K562 (cell line): ENCODE measurements around the gene KISS1R. TPM values are rescaled to one million over a fixed set of nuclear protein-coding genes. Genes with fewer than 3 reads are reported as not detected.
A peak's percentile ranks its signal among the peaks of the same experiment; 100 is the strongest.

Experiments
- CHD1 ChIP-seq: fragments of 200-600 bp; sonication (generic); IDR thresholded peaks from one replicate; pipeline ENCODE4 v1.6.1; 2012; ENCODE audit warnings: mild to moderate bottlenecking, moderate library complexity, low read length, inconsistent platforms
- DIDO1 ChIP-seq: fragments of 450-650 bp; IDR thresholded peaks from 2 replicates; pipeline ENCODE4 v1.6.1; 2016; ENCODE audit warnings: low read depth, missing biosample characterization, missing genetic modification characterization
- E2F3 ChIP-seq: fragments of 250-450 bp; sonication (Bioruptor Pico); IDR thresholded peaks from 2 replicates; pipeline ENCODE4 v1.4.0; 2020; ENCODE audit warnings: mild to moderate bottlenecking
- EHMT2 ChIP-seq: fragments of 450-650 bp; IDR thresholded peaks from 2 replicates; pipeline ENCODE4 v1.6.1; 2018; ENCODE audit warnings: antibody characterized with exemption
- ESRRB ChIP-seq: fragments of 250-450 bp; sonication (Bioruptor Pico); IDR thresholded peaks from 2 replicates; pipeline ENCODE4 v1.5.0; 2020; ENCODE audit warnings: mild to moderate bottlenecking, moderate library complexity, borderline replicate concordance
- HDAC1 ChIP-seq, 2 experiments: fragments of 450-650 bp; IDR thresholded peaks; 2 replicates each; pipeline ENCODE4 v1.6.1; 2016 to 2017; ENCODE audit warnings: inconsistent platforms in 1 of 2, mild to moderate bottlenecking in 1 of 2, moderate library complexity in 1 of 2
- KLF10 ChIP-seq: fragments of 250-450 bp; sonication (Bioruptor Pico); IDR thresholded peaks from 2 replicates; pipeline ENCODE4 v1.6.1; 2021; ENCODE audit warnings: matching md5 sums
- MTA2 ChIP-seq: fragments of 450-650 bp; IDR thresholded peaks from 2 replicates; pipeline ENCODE4 v1.6.1; 2016; ENCODE audit warnings: low read depth
- MYNN ChIP-seq, 2 experiments: sonication (generic); formaldehyde crosslinking in 1 of 2; IDR thresholded peaks; 2 replicates each; pipeline versions ENCODE4 v1.5.0 to v1.6.1; 2016 to 2020; ENCODE audit warnings: antibody characterized with exemption in 1 of 2, missing genetic modification reagents in 1 of 2
- NCOR1 ChIP-seq: fragments of 450-650 bp; IDR thresholded peaks from 2 replicates; pipeline ENCODE4 v1.6.1; 2016; ENCODE audit warnings: mild to moderate bottlenecking, moderate library complexity
- PCBP2 ChIP-seq: fragments of 200-400 bp; formaldehyde crosslinking; IDR thresholded peaks from 2 replicates; pipeline ENCODE4 v1.6.1; 2018; ENCODE audit warnings: low read length, low read depth, mild to moderate bottlenecking, moderate library complexity; ENCODE audit not compliant: poor library complexity, severe bottlenecking
- PML ChIP-seq: IDR thresholded peaks from 2 replicates; pipeline ENCODE4 v1.6.1; 2012; ENCODE audit warnings: low read length, inconsistent platforms
- POLR2A ChIP-seq: fragments of 450-650 bp; conservative IDR thresholded peaks from 2 replicates; pipeline ENCODE4 v1.6.1; 2016
- RBM15 ChIP-seq: fragments of 200-400 bp; formaldehyde crosslinking; IDR thresholded peaks from 2 replicates; pipeline ENCODE4 v1.6.1; 2018; ENCODE audit warnings: mild to moderate bottlenecking, low read length, moderate library complexity; ENCODE audit not compliant: insufficient read depth
- RBM22 ChIP-seq: fragments of 200-400 bp; formaldehyde crosslinking; IDR thresholded peaks from 2 replicates; pipeline ENCODE4 v1.6.1; 2018; ENCODE audit warnings: low read length, low read depth; ENCODE audit not compliant: poor library complexity, severe bottlenecking
- SMARCE1 ChIP-seq: fragments of 450-650 bp; IDR thresholded peaks from 2 replicates; pipeline ENCODE4 v1.7.1; 2016; ENCODE audit warnings: mild to moderate bottlenecking
- SMC3 ChIP-seq: conservative IDR thresholded peaks from 2 replicates; pipeline ENCODE4 v1.6.1; 2011; ENCODE audit warnings: low read depth, low read length, improper control_type of control experiment; ENCODE audit not compliant: insufficient read depth
- TBL1XR1 ChIP-seq, 2 experiments: IDR thresholded peaks; 2 replicates each; pipeline ENCODE4 v1.6.1; 2012; ENCODE audit warnings: improper control_type of control experiment in 2 of 2, low read length in 2 of 2, mild to moderate bottlenecking in 1 of 2
- ZNF184 ChIP-seq: sonication (generic); formaldehyde crosslinking; IDR thresholded peaks from 2 replicates; pipeline ENCODE4 v1.5.0; 2020; ENCODE audit warnings: missing genetic modification reagents
- polyA plus RNA-seq, 8 experiments: library from polyadenylated mRNA; depleted of rRNA in 4 of 8; stranded (reverse) in 5 of 8; unstranded in 3 of 8; fragments of >200 nt; fragmentation: Nextera tagmentation in 2 of 8; fragmentation: Illumina TruSeq in 1 of 8; extraction: Ambion mirVana in 2 of 8; extraction: Trizol in 1 of 8; gene quantifications; 2 replicates each; pipeline versions ENCODE4 v1.2.1 to v1.2.3, GENCODE V29; 2011 to 2014; ENCODE audit warnings: inconsistent platforms in 1 of 8, missing spikeins in 1 of 8
- total RNA-seq, 7 experiments: library from RNA; depleted of rRNA in 6 of 7; stranded (reverse); fragments of >200 nt in 6 of 7; fragmentation: Illumina TruSeq in 2 of 7; extraction: Trizol in 2 of 7; gene quantifications; 2 replicates each; pipeline versions ENCODE4 v1.2.1 to v1.2.3, GENCODE V29; 2011 to 2021; ENCODE audit warnings: low replicate concordance in 1 of 7
- TF ChIP-seq, protein P1 (sequence below): fragments of 450-650 bp; IDR thresholded peaks from 2 replicates; pipeline ENCODE4 v1.6.1; 2016
- TF ChIP-seq, protein P2 (sequence below), 2 experiments: fragments of 450-650 bp in 1 of 2; sonication (generic) in 1 of 2; formaldehyde crosslinking; conservative IDR thresholded peaks; 2 replicates each; pipeline versions ENCODE4 v1.4.0 to v1.8.1; 2020 to 2022; ENCODE audit warnings: mild to moderate bottlenecking in 1 of 2, missing genetic modification reagents in 1 of 2
- TF ChIP-seq, protein P3 (sequence below): IDR thresholded peaks from 2 replicates; pipeline ENCODE4 v1.6.1; 2011; ENCODE audit warnings: borderline replicate concordance, low read depth, mild to moderate bottlenecking, moderate library complexity, low read length; ENCODE audit not compliant: insufficient read depth, poor library complexity, severe bottlenecking
- TF ChIP-seq, protein P4 (sequence below): fragments of 250-450 bp; sonication (Bioruptor Pico); IDR thresholded peaks from 2 replicates; pipeline ENCODE4 v1.4.0; 2020; ENCODE audit warnings: borderline replicate concordance
- TF ChIP-seq, protein P5 (sequence below): fragments of 250-450 bp; sonication (Bioruptor Pico); IDR thresholded peaks from 2 replicates; pipeline ENCODE4 v1.5.0; 2021

Gene KISS1R
- total and polyA plus RNA-seq, 9 of the 15 experiments (the other 6 are each of a cell fraction or from before 2014, with no cell fraction given), result 0.37 to 39.4 (median 2.0) TPM

DNA sequence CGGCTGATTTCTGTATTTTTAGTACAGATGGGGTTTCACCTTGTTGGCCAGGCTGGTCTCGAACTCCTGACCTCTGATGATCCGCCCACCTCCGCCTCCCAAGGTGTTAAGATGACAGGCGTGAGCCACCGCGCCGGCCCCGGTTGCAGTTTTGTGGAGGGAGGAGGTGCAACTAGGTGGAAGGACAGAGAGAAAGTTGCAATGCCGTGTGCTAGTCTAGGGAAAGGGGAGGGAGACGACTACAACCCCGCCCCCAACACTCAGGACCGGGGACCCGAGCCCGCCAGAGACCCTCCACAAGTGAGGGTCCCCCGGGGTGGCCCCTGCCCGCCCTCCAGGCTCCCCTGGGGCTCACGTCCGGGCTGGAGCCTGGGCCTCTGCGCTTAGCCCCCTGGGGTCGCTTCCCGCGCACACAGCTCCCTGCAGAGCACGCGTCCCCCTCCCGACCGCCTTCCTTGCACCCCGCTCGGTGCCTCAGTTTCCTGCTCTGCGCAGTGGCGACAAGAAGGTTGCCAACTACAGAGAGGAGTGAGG, 7.5 kb downstream of the KISS1R start (continued):
- TF ChIP-seq, protein P1, sequence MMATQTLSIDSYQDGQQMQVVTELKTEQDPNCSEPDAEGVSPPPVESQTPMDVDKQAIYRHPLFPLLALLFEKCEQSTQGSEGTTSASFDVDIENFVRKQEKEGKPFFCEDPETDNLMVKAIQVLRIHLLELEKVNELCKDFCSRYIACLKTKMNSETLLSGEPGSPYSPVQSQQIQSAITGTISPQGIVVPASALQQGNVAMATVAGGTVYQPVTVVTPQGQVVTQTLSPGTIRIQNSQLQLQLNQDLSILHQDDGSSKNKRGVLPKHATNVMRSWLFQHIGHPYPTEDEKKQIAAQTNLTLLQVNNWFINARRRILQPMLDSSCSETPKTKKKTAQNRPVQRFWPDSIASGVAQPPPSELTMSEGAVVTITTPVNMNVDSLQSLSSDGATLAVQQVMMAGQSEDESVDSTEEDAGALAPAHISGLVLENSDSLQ, result peak; percentile 77
- TF ChIP-seq CHD1 (no peak), RBM15 (no peak), SMC3 (no peak), POLR2A (0 out of 2 replicates have a peak, but pooled peaks have one; percentile 45), HDAC1 (IDR thresholded peaks at IDR 0.05) (peak in 1 of 2 experiments; percentile 82; a peak in 1 of 4 replicates), RBM22 (no peak), MTA2 (no peak), ZNF184 (peak; percentile 90), PML (no peak), TBL1XR1 (IDR thresholded peaks at IDR 0.05; ENCODE audit: low read length in 2 of 2) (no peak), EHMT2 (no peak), PCBP2 (no peak), ESRRB (CRISPR knock-in tag) (no peak), NCOR1 (no peak), SMARCE1 (no peak), KLF10 (CRISPR knock-in tag) (no peak), E2F3 (CRISPR knock-in tag) (no peak), MYNN (IDR thresholded peaks at IDR 0.05) (no peak), MYNN (CRISPR knock-in tag; IDR thresholded peaks at IDR 0.05) (no peak), DIDO1 (no peak)
- TF ChIP-seq, protein P2, sequence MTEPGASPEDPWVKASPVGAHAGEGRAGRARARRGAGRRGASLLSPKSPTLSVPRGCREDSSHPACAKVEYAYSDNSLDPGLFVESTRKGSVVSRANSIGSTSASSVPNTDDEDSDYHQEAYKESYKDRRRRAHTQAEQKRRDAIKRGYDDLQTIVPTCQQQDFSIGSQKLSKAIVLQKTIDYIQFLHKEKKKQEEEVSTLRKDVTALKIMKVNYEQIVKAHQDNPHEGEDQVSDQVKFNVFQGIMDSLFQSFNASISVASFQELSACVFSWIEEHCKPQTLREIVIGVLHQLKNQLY (CRISPR knock-in tag; conservative IDR thresholded peaks at IDR 0.05), result no peak
- TF ChIP-seq, protein P3, sequence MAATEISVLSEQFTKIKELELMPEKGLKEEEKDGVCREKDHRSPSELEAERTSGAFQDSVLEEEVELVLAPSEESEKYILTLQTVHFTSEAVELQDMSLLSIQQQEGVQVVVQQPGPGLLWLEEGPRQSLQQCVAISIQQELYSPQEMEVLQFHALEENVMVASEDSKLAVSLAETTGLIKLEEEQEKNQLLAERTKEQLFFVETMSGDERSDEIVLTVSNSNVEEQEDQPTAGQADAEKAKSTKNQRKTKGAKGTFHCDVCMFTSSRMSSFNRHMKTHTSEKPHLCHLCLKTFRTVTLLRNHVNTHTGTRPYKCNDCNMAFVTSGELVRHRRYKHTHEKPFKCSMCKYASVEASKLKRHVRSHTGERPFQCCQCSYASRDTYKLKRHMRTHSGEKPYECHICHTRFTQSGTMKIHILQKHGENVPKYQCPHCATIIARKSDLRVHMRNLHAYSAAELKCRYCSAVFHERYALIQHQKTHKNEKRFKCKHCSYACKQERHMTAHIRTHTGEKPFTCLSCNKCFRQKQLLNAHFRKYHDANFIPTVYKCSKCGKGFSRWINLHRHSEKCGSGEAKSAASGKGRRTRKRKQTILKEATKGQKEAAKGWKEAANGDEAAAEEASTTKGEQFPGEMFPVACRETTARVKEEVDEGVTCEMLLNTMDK, result no peak
- TF ChIP-seq, protein P4, sequence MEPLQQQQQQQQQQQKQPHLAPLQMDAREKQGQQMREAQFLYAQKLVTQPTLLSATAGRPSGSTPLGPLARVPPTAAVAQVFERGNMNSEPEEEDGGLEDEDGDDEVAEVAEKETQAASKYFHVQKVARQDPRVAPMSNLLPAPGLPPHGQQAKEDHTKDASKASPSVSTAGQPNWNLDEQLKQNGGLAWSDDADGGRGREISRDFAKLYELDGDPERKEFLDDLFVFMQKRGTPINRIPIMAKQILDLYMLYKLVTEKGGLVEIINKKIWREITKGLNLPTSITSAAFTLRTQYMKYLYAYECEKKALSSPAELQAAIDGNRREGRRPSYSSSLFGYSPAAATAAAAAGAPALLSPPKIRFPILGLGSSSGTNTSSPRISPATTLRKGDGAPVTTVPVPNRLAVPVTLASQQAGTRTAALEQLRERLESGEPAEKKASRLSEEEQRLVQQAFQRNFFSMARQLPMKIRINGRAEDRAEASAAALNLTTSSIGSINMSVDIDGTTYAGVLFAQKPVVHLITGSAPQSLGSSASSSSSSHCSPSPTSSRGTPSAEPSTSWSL, result no peak
- TF ChIP-seq, protein P5, sequence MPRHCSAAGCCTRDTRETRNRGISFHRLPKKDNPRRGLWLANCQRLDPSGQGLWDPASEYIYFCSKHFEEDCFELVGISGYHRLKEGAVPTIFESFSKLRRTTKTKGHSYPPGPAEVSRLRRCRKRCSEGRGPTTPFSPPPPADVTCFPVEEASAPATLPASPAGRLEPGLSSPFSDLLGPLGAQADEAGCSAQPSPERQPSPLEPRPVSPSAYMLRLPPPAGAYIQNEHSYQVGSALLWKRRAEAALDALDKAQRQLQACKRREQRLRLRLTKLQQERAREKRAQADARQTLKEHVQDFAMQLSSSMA (CRISPR knock-in tag), result no peak
